K562 (cell line): ENCODE data around the gene SLC4A2. TPM values are rescaled to one million over a fixed set of nuclear protein-coding genes. Genes with fewer than 3 reads are reported as not detected.

Experiments used
- ATAC-seq: fragments of 200-7000 bp; cut with Tn5 transposase; 3 replicates; pipeline ENCODE4 v1.9.1; 2020; ENCODE audit warnings: moderate library complexity
- BruUV-seq: library from RNA; stranded (reverse); fragments of 400-500 nt; replicated peaks from 2 replicates; lab custom pipeline; 2021; lab: Mats Ljungman, UMichigan
- CTCF ChIA-PET: fragments of 300-600 bp; formaldehyde crosslinking; extraction: SDS; loops from one replicate; lab custom pipeline; 2021; ENCODE audit warnings: low intra/inter-chr PET ratio; lab: Yijun Ruan, JAX
- POLR2A ChIA-PET: fragments of 300-600, 350-650 bp; sonication (Branson Sonifier 250); formaldehyde crosslinking; extraction: SDS; loops from one replicate; lab custom pipeline; 2021; ENCODE audit warnings: antibody characterized with exemption, inconsistent platforms; lab: Yijun Ruan, JAX
- DNase-seq, 4 experiments: peaks; one replicate each; pipeline versions ENCODE4 v3.0.0 to v3.0.0-alpha.2; 2011 to 2018; ENCODE audit warnings: low spot score in 3 of 4, mixed read lengths in 3 of 4; ENCODE audit errors: extremely low read depth in 1 of 4
- FAIRE-seq: peaks from 2 replicates; lab custom pipeline; 2011; peaks lifted over from hg19 to GRCh38; lab: Jason Lieb, UNC
- H2AFZ ChIP-seq: 2 replicates; pipeline ENCODE4 v1.6.0; 2011; ENCODE audit warnings: low read depth, low read length, control low read depth, inconsistent platforms
- H3K27ac ChIP-seq: fragments of 200-600 bp; 3 replicates; pipeline ENCODE4 v1.8.0; 2011; ENCODE audit warnings: low read depth, mild to moderate bottlenecking, control low read depth, inconsistent platforms, low read length, moderate library complexity, mixed read lengths; ENCODE audit errors: extremely low read depth
- H3K27me3 ChIP-seq, 2 experiments: fragments of 300-600 bp in 1 of 2; 2 replicates in 1 of 2; 3 replicates in 1 of 2; pipeline versions ENCODE4 v1.6.0 to v1.8.0; 2011; ENCODE audit warnings: inconsistent platforms in 2 of 2, low read length in 2 of 2, mild to moderate bottlenecking in 1 of 2, mixed read lengths in 1 of 2, moderate library complexity in 1 of 2; ENCODE audit not compliant: control insufficient read depth in 2 of 2, insufficient read depth in 2 of 2
- H3K36me3 ChIP-seq: fragments of 300-600 bp; 3 replicates; pipeline ENCODE4 v1.8.0; 2011; ENCODE audit warnings: mild to moderate bottlenecking, low read length, inconsistent platforms; ENCODE audit not compliant: control insufficient read depth, insufficient read depth
- H3K4me1 ChIP-seq, 2 experiments: fragments of 200-600 bp in 1 of 2; replicated peaks in 1 of 2; 2 replicates in 1 of 2; 3 replicates in 1 of 2; pipeline versions ENCODE4 v1.5.1 to v1.8.0; 2011; ENCODE audit warnings: inconsistent platforms in 2 of 2, low read length in 2 of 2, mild to moderate bottlenecking in 1 of 2, mixed read lengths in 1 of 2, moderate library complexity in 1 of 2; ENCODE audit not compliant: control insufficient read depth in 2 of 2, insufficient read depth in 2 of 2
- H3K4me2 ChIP-seq: 2 replicates; pipeline ENCODE4 v1.6.1; 2011; ENCODE audit warnings: low read length, control low read depth, inconsistent platforms, mixed read lengths; ENCODE audit not compliant: insufficient read depth
- H3K4me3 ChIP-seq: fragments of 200-600 bp; sonication (generic), shearing (Covaris generic); 2 replicates; pipeline ENCODE4 v1.5.1; 2016; ENCODE audit warnings: control low read depth, inconsistent platforms
- H3K79me2 ChIP-seq: fragments of 200-600 bp; 3 replicates; pipeline ENCODE4 v1.8.0; 2011; ENCODE audit warnings: low read length, inconsistent platforms; ENCODE audit not compliant: control insufficient read depth, insufficient read depth
- H3K9ac ChIP-seq, 2 experiments: 2 replicates each; pipeline versions ENCODE4 v1.6.0 to v1.6.1; 2011; ENCODE audit warnings: low read depth in 2 of 2, low read length in 2 of 2, control low read depth in 1 of 2, inconsistent platforms in 1 of 2, mild to moderate bottlenecking in 1 of 2, mixed read lengths in 1 of 2; ENCODE audit not compliant: insufficient read depth in 1 of 2
- H3K9me1 ChIP-seq: one replicate; pipeline ENCODE4 v1.6.0; 2011; ENCODE audit warnings: inconsistent platforms, mild to moderate bottlenecking, low read length, moderate library complexity; ENCODE audit not compliant: control insufficient read depth, insufficient read depth
- H3K9me3 ChIP-seq: replicated peaks from 2 replicates; pipeline ENCODE4 v1.5.1; 2011; ENCODE audit warnings: low read depth, low read length, inconsistent platforms; ENCODE audit not compliant: control insufficient read depth, insufficient read depth
- H4K20me1 ChIP-seq: replicated peaks from 2 replicates; pipeline ENCODE4 v1.6.1; 2011; ENCODE audit warnings: low read length, inconsistent platforms, mixed read lengths; ENCODE audit not compliant: control insufficient read depth, insufficient read depth
- POLR2G ChIP-seq: fragments of 200-400 bp; formaldehyde crosslinking; IDR thresholded peaks from 2 replicates; pipeline ENCODE4 v1.6.1; 2017; ENCODE audit warnings: low read depth, mild to moderate bottlenecking, antibody characterized with exemption, low read length, moderate library complexity
- RBFOX2 ChIP-seq: fragments of 200-400 bp; formaldehyde crosslinking; IDR thresholded peaks from 2 replicates; pipeline ENCODE4 v1.6.1; 2017; ENCODE audit warnings: low read depth, mild to moderate bottlenecking, low read length, moderate library complexity
- RBM22 ChIP-seq: fragments of 200-400 bp; formaldehyde crosslinking; IDR thresholded peaks from 2 replicates; pipeline ENCODE4 v1.6.1; 2018; ENCODE audit warnings: low read length, low read depth; ENCODE audit not compliant: poor library complexity, severe bottlenecking
- ZNF280A ChIP-seq: fragments of 450-650 bp; IDR thresholded peaks from 2 replicates; pipeline ENCODE4 v1.6.1; 2018; ENCODE audit warnings: mild to moderate bottlenecking, low read depth; ENCODE audit not compliant: partially characterized antibody
- WGBS: fragments of 100-300 bp; shearing (Covaris generic); methylation state at CpG from one replicate; pipeline ENCODE4 v1.1.6; 2016; ENCODE audit warnings: low coverage, mixed read lengths; ENCODE audit not compliant: insufficient coverage; ENCODE audit errors: missing lambda C conversion rate; 5-methylcytosine and 5-hydroxymethylcytosine counted together
- in situ Hi-C: fragments of 300-500 bp; cut with MboI; formaldehyde crosslinking; loops from 4 replicates; pipeline ENCODE4 v1.15.0; 2018; ENCODE audit warnings: inconsistent platforms, mixed read lengths
- intact Hi-C: fragments of 100-400 bp; cut with micrococcal nuclease; formaldehyde crosslinking; loops from 2 replicates; pipeline ENCODE4 v1.14.2; 2022
- polyA plus RNA-seq, 8 experiments: library from polyadenylated mRNA; depleted of rRNA in 4 of 8; stranded (reverse) in 5 of 8; unstranded in 3 of 8; fragments of >200 nt; fragmentation: Nextera tagmentation in 2 of 8; fragmentation: Illumina TruSeq in 1 of 8; extraction: Ambion mirVana in 2 of 8; extraction: Trizol in 1 of 8; gene quantifications; 2 replicates each; pipeline versions ENCODE4 v1.2.1 to v1.2.3, GENCODE V29; 2011 to 2014; ENCODE audit warnings: inconsistent platforms in 1 of 8, missing spikeins in 1 of 8
- total RNA-seq, 7 experiments: library from RNA; depleted of rRNA in 6 of 7; stranded (reverse); fragments of >200 nt in 6 of 7; fragmentation: Illumina TruSeq in 2 of 7; extraction: Trizol in 2 of 7; gene quantifications; 2 replicates each; pipeline versions ENCODE4 v1.2.1 to v1.2.3, GENCODE V29; 2011 to 2021; ENCODE audit warnings: low replicate concordance in 1 of 7
- TF ChIP-seq, protein P1 (sequence below): fragments of 450-650 bp; IDR thresholded peaks from 2 replicates; pipeline ENCODE4 v1.7.1; 2018; ENCODE audit warnings: mild to moderate bottlenecking, low read depth; ENCODE audit not compliant: partially characterized antibody

SLC4A2 gene
- total and polyA plus RNA-seq, 9 of the 15 experiments (the other 6 are each of a cell fraction or from before 2014, with no cell fraction given): 11.4 to 375 (median 130) TPM

DNA sequence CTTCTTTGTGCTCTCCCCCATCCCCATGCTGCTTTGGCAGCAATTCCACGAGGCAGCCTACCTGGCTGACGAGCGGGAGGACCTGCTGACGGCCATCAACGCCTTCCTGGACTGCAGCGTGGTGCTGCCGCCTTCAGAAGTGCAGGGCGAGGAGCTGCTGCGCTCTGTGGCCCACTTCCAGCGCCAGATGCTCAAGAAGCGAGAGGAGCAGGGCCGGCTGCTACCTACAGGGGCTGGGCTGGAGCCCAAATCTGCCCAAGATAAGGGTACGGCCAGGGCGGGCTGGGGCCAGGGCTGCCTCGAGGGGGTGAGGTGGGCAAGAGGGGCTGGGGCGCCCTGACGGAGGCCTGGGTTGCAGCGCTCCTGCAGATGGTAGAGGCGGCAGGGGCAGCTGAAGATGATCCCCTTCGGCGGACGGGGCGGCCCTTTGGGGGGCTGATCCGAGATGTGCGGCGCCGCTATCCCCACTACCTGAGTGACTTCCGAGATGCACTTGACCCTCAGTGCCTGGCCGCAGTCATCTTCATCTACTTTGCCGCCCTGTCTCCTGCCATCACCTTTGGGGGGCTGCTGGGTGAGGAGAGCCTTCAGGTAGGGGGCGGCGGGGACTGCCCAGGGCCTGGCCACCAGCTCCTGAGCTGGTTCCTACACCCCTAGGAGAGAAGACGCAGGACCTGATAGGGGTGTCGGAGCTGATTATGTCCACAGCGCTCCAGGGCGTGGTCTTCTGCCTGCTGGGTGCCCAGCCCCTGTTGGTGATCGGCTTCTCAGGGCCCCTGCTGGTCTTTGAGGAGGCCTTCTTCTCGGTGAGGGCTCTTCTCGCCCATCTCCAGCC lies 11.9 kb downstream of the SLC4A2 start:
- H3K4me3 ChIP-seq: no peak overlapping the region
- DNase-seq: no peak
- peak overlapping the region in 1 of 2 experiments; percentile 37; a peak in 2 of 4 replicates for H3K9ac ChIP-seq
- 93% methylated on average over 35 of the region's 39 CpGs for WGBS
- no peak overlapping the region for H3K27ac ChIP-seq
- peaks cover 96% of the 10 kb centered on the region for H3K36me3 ChIP-seq
- ATAC-seq: no peak
- H3K27me3 ChIP-seq: no peaks in the 10 kb centered on the region
- no peaks in the 10 kb centered on the region; the same call in 1 of the 2 replicates for H4K20me1 ChIP-seq
- no peak overlapping the region for H3K4me2 ChIP-seq
- ChIA-PET CTCF (no interaction called here), POLR2A (interaction anchor here (0.6 to 3.2 kb wide), 7 partner anchors 8 to 61 kb away, joined by 3 to 17 read pairs (median 4); partner anchors contain the start of genes ABCB8 and FASTK)
- in situ Hi-C loops: no loop called here
- FAIRE-seq: no peak
- no peak overlapping the region for H2AFZ ChIP-seq
- intact Hi-C loops: no loop called here
- no peaks in the 10 kb centered on the region for H3K79me2 ChIP-seq
- BruUV-seq: no TSS peak
- peak; percentile 35 for TF ChIP-seq RBM22
- TF ChIP-seq POLR2G: peak; percentile 64
- peak; percentile 60 for TF ChIP-seq RBFOX2
- no peak for TF ChIP-seq ZNF280A
- TF ChIP-seq, protein P1, sequence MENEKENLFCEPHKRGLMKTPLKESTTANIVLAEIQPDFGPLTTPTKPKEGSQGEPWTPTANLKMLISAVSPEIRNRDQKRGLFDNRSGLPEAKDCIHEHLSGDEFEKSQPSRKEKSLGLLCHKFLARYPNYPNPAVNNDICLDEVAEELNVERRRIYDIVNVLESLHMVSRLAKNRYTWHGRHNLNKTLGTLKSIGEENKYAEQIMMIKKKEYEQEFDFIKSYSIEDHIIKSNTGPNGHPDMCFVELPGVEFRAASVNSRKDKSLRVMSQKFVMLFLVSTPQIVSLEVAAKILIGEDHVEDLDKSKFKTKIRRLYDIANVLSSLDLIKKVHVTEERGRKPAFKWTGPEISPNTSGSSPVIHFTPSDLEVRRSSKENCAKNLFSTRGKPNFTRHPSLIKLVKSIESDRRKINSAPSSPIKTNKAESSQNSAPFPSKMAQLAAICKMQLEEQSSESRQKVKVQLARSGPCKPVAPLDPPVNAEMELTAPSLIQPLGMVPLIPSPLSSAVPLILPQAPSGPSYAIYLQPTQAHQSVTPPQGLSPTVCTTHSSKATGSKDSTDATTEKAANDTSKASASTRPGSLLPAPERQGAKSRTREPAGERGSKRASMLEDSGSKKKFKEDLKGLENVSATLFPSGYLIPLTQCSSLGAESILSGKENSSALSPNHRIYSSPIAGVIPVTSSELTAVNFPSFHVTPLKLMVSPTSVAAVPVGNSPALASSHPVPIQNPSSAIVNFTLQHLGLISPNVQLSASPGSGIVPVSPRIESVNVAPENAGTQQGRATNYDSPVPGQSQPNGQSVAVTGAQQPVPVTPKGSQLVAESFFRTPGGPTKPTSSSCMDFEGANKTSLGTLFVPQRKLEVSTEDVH: no peak
- TF ChIP-seq, all 486 proteins: peak for 3
- H3K9me3 ChIP-seq: no peaks in the 10 kb centered on the region
- no peaks in the 10 kb centered on the region for H3K9me1 ChIP-seq
- H3K4me1 ChIP-seq: peaks cover 0 to 51% of the 10 kb centered on the region in 2 experiments; a peak in 2 of 5 replicates
